GM23338 (cell line): Measurements from ENCODE around the gene FBXO8. TPM values are rescaled to one million over a fixed set of nuclear protein-coding genes. Genes with fewer than 3 reads are reported as not detected.

Experiments used
- ATAC-seq: fragments of 200-7000 bp; cut with Tn5 transposase; 3 replicates; pipeline ENCODE4 v1.9.1; 2020
- DNase-seq: peaks from one replicate; pipeline ENCODE4 v3.0.0-alpha.2; 2015; ENCODE audit warnings: low spot score
- H2AFZ ChIP-seq: fragments of 200-600 bp; sonication (generic); 2 replicates; pipeline ENCODE4 v1.8.0; 2016; ENCODE audit warnings: antibody characterized with exemption, mild to moderate bottlenecking, moderate library complexity
- H3F3A ChIP-seq: fragments of 200-600 bp; sonication (generic); replicated peaks from 2 replicates; pipeline ENCODE4 v1.8.0; 2017; ENCODE audit warnings: antibody characterized with exemption, mixed run types, low read depth
- H3K27ac ChIP-seq: fragments of 200-600 bp; sonication (generic); 2 replicates; pipeline ENCODE4 v1.6.1; 2016; ENCODE audit warnings: low read depth
- H3K27me3 ChIP-seq: fragments of 200-600 bp; sonication (generic); 2 replicates; pipeline ENCODE4 v1.8.0; 2016; ENCODE audit warnings: mild to moderate bottlenecking, mixed run types, moderate library complexity; ENCODE audit not compliant: insufficient read depth
- H3K36me3 ChIP-seq: fragments of 200-600 bp; sonication (generic); 2 replicates; pipeline ENCODE4 v1.8.0; 2016; ENCODE audit warnings: mild to moderate bottlenecking; ENCODE audit not compliant: insufficient read depth
- H3K4me1 ChIP-seq: fragments of 200-600 bp; sonication (generic); 2 replicates; pipeline ENCODE4 v1.8.0; 2016; ENCODE audit warnings: mild to moderate bottlenecking, moderate library complexity; ENCODE audit not compliant: insufficient read depth
- H3K4me2 ChIP-seq: fragments of 200-600 bp; sonication (generic); 2 replicates; pipeline ENCODE4 v1.7.1; 2017; ENCODE audit warnings: mixed run types
- H3K4me3 ChIP-seq: fragments of 200-600 bp; sonication (generic); 2 replicates; pipeline ENCODE4 v1.6.1; 2016; ENCODE audit warnings: mixed run types
- H3K79me2 ChIP-seq: fragments of 200-600 bp; sonication (generic); replicated peaks from 2 replicates; pipeline ENCODE4 v1.8.0; 2017; ENCODE audit warnings: mild to moderate bottlenecking; ENCODE audit not compliant: insufficient read depth
- H3K9me2 ChIP-seq: fragments of 200-600 bp; sonication (generic); 2 replicates; pipeline ENCODE4 v1.8.0; 2017; ENCODE audit not compliant: insufficient read depth
- H4K20me1 ChIP-seq: fragments of 200-600 bp; sonication (generic); replicated peaks from 2 replicates; pipeline ENCODE4 v1.8.0; 2017; ENCODE audit warnings: mild to moderate bottlenecking; ENCODE audit not compliant: insufficient read depth
- H3K27ac Mint-ChIP-seq: 2 replicates; pipeline ENCODE4 v1.8.0; 2020; ENCODE audit warnings: inconsistent platforms, mild to moderate bottlenecking, moderate library complexity, mixed read lengths
- H3K27me3 Mint-ChIP-seq: 3 replicates; pipeline ENCODE4 v1.8.0; 2022; ENCODE audit warnings: low read depth, mild to moderate bottlenecking, moderate library complexity, mixed read lengths, inconsistent platforms; ENCODE audit not compliant: insufficient read depth, poor library complexity
- H3K36me3 Mint-ChIP-seq: 3 replicates; pipeline ENCODE4 v1.8.0; 2021; ENCODE audit warnings: low read depth, mild to moderate bottlenecking, inconsistent platforms, moderate library complexity, mixed read lengths
- H3K4me1 Mint-ChIP-seq: 3 replicates; pipeline ENCODE4 v1.8.0; 2020; ENCODE audit warnings: mild to moderate bottlenecking, inconsistent platforms, mixed read lengths
- H3K4me3 Mint-ChIP-seq: 3 replicates; pipeline ENCODE4 v1.8.0; 2021; ENCODE audit warnings: moderate library complexity, mild to moderate bottlenecking, inconsistent platforms, mixed read lengths
- H3K9me3 Mint-ChIP-seq: 3 replicates; pipeline ENCODE4 v1.8.0; 2020; ENCODE audit warnings: moderate library complexity, mild to moderate bottlenecking, inconsistent platforms, mixed read lengths
- CREB1 ChIP-seq: fragments of 250-450 bp; sonication (Bioruptor Pico); IDR thresholded peaks from 2 replicates; pipeline ENCODE4 v1.5.0; 2020; ENCODE audit warnings: low read depth, mild to moderate bottlenecking, moderate library complexity
- EZH2 ChIP-seq: fragments of 200-600 bp; sonication (generic); IDR thresholded peaks from one replicate; pipeline ENCODE4 v1.8.0; 2017; ENCODE audit warnings: antibody characterized with exemption, mild to moderate bottlenecking, low read depth; ENCODE audit not compliant: unreplicated experiment
- NANOG ChIP-seq: IDR thresholded peaks from 2 replicates; pipeline ENCODE4 v1.6.1; 2016; ENCODE audit warnings: antibody characterized with exemption, borderline replicate concordance
- POLR2AphosphoS5 ChIP-seq: IDR thresholded peaks from 2 replicates; pipeline ENCODE4 v1.6.1; 2016; ENCODE audit warnings: antibody characterized with exemption, low read depth
- ZNF462 ChIP-seq: fragments of 250-450 bp; sonication (Bioruptor Pico); IDR thresholded peaks from 2 replicates; pipeline ENCODE4 v1.5.0; 2020; ENCODE audit warnings: mild to moderate bottlenecking, moderate library complexity
- polyA plus RNA-seq: library from polyadenylated mRNA; unstranded; fragments of >200 nt; fragmentation: Nextera tagmentation; extraction: Ambion mirVana; gene quantifications from 2 replicates; pipeline ENCODE4 v1.2.1, GENCODE V29; 2016
- total RNA-seq: library from RNA; depleted of rRNA; stranded (reverse); fragments of >200 nt; shearing (Covaris generic); gene quantifications from 2 replicates; pipeline ENCODE4 v1.2.3, GENCODE V29; 2014

The FBXO8 gene
- total and polyA plus RNA-seq, 2 experiments from 2014 or later: 5.8 to 7.9 TPM

GRCh38 chr4:174215961-174216680 is 67.3 kb downstream of the FBXO8 start:
- no peaks in the 10 kb centered on the region for H3K9me2 ChIP-seq
- DNase-seq (peak; percentile 65), ATAC-seq (peak; percentile 9; the same call in 2 of the 3 replicates)
- Mint-ChIP-seq H3K4me3 (peak overlapping the region; percentile 80), H3K36me3 (no peaks in the 10 kb centered on the region), H3K27me3 (peaks cover 85% of the 10 kb centered on the region), H3K9me3 (peaks cover 3% of the 10 kb centered on the region; the same call in 2 of the 3 replicates), H3K27ac (no peak overlapping the region), H3K4me1 (peaks cover 45% of the 10 kb centered on the region)
- H3F3A ChIP-seq: 0 out of 2 replicates have a peak, but pooled peaks cover 5% of the 10 kb centered on the region
- no peaks in the 10 kb centered on the region for H3K79me2 ChIP-seq
- peak overlapping the region; percentile 53 for H3K4me3 ChIP-seq
- peaks cover 18% of the 10 kb centered on the region; the same call in 1 of the 2 replicates for H4K20me1 ChIP-seq
- H3K4me2 ChIP-seq: peak overlapping the region; percentile 80
- TF ChIP-seq NANOG: no peak
- no peak for TF ChIP-seq ZNF462 (CRISPR knock-in tag)
- no peak for TF ChIP-seq CREB1 (CRISPR knock-in tag)
- peak; percentile 10 for TF ChIP-seq EZH2
- no peak for TF ChIP-seq POLR2AphosphoS5
- H3K4me1 ChIP-seq: peaks cover 58% of the 10 kb centered on the region
- H3K27me3 ChIP-seq: peaks cover 100% of the 10 kb centered on the region
- no peak overlapping the region for H2AFZ ChIP-seq
- H3K36me3 ChIP-seq: no peaks in the 10 kb centered on the region
- no peak overlapping the region for H3K27ac ChIP-seq
